ENCODE measurements around the gene LMBR1L.

LMBR1L gene

GRCh38 chr12:49049566-49050224, 61.0 kb downstream of the LMBR1L start:
- peak; percentile 95 for ATAC-seq
- TF ChIP-seq PATZ1 (CRISPR knock-in tag; IDR thresholded peaks at IDR 0.05; ENCODE audit: borderline replicate concordance): 0 out of 2 replicates have a peak, but pooled peaks have one; percentile 20
- TF ChIP-seq, protein P1, sequence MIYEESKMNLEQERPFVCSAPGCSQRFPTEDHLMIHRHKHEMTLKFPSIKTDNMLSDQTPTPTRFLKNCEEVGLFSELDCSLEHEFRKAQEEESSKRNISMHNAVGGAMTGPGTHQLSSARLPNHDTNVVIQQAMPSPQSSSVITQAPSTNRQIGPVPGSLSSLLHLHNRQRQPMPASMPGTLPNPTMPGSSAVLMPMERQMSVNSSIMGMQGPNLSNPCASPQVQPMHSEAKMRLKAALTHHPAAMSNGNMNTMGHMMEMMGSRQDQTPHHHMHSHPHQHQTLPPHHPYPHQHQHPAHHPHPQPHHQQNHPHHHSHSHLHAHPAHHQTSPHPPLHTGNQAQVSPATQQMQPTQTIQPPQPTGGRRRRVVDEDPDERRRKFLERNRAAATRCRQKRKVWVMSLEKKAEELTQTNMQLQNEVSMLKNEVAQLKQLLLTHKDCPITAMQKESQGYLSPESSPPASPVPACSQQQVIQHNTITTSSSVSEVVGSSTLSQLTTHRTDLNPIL (CRISPR knock-in tag; IDR thresholded peaks at IDR 0.05; ENCODE audit: low read depth): no peak

DNA sequence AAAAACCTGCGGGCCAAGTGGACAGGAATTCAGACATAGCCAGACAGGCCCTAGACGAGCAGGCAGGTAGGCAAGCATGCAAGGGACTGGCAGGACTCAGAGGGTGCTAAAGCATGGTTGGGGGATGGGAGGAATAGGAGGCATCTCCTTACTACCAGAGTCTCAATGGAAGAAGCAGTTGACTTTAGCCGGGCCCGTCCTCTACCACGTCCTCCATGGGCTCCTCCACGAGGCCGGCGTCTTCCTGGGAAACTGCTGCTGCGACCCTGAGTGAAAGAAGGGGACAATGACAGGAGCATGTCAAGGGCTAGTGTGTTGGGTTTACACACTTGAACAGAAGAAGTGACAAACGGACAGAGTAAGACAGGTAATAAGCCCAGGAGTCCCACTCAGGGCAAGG, 61.7 kb downstream of the LMBR1L start:
- ATAC-seq: no peak
- no peak for TF ChIP-seq CSDC2 (CRISPR knock-in tag; IDR thresholded peaks at IDR 0.05)
- no peak for TF ChIP-seq TSHZ2 (CRISPR knock-in tag; IDR thresholded peaks at IDR 0.05)
- no peak for TF ChIP-seq ZFP3 (CRISPR knock-in tag; IDR thresholded peaks at IDR 0.05)
- TF ChIP-seq, protein P1 (CRISPR knock-in tag; IDR thresholded peaks at IDR 0.05; ENCODE audit: low read depth): no peak
- TF ChIP-seq ZC3H10 (CRISPR knock-in tag; IDR thresholded peaks at IDR 0.05): no peak
- no peak for TF ChIP-seq OSR1 (CRISPR knock-in tag; IDR thresholded peaks at IDR 0.05)
- TF ChIP-seq ZNF8 (CRISPR knock-in tag; IDR thresholded peaks at IDR 0.05): no peak
- no peak for TF ChIP-seq TOX (CRISPR knock-in tag; IDR thresholded peaks at IDR 0.05; ENCODE audit: borderline replicate concordance)
- no peak for TF ChIP-seq SNAI2 (CRISPR knock-in tag; IDR thresholded peaks at IDR 0.05)
- no peak for TF ChIP-seq ZFP30 (CRISPR knock-in tag; IDR thresholded peaks at IDR 0.05)
- no peak for TF ChIP-seq ZNF565 (CRISPR knock-in tag; conservative IDR thresholded peaks at IDR 0.05; ENCODE audit: low read depth)
- TF ChIP-seq RARB (CRISPR knock-in tag; IDR thresholded peaks at IDR 0.05): no peak
- TF ChIP-seq ARNTL (CRISPR knock-in tag; IDR thresholded peaks at IDR 0.05; ENCODE audit: borderline replicate concordance, low read depth): no peak
- TF ChIP-seq ZNF70 (CRISPR knock-in tag; IDR thresholded peaks at IDR 0.05): no peak
- no peak for TF ChIP-seq ESRRG (CRISPR knock-in tag; IDR thresholded peaks at IDR 0.05)

Data from SK-N-SH treated with all-trans-retinoic acid at 6 μM for 48 hours (cell line).